ENCODE data around the gene IKBIP. TPM values are rescaled to one million over a fixed set of nuclear protein-coding genes. Genes with fewer than 3 reads are reported as not detected.

Gene IKBIP
- total RNA-seq, 1 experiment from 2014 or later = 14.5 TPM

DNA sequence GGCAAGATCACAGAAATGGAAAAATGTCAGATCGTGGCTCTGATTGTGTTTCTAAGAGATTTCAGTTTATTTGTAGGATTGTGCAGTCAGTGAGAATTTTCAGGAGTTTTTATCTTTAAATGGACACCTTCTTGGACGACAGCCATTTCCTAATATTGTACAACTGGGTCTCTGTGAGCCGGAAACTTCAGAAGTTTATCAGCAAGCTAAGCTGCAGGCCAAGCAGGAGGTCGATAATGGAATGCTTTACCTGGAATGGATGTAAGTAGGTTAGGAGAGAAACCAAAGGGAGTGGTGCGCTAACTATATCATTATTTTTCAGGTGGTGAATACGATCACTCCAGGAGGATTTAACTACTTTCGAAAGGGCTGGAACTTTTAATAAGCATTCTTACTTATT lies 26.9 kb upstream of the IKBIP start (continued):
- TF ChIP-seq CEBPB (IDR thresholded peaks at IDR 0.05; ENCODE audit: low read depth) (no peak), ZNF274 (IDR thresholded peaks at IDR 0.05; ENCODE audit: low read depth, low read length) (no peak), YY1 (IDR thresholded peaks at IDR 0.05; ENCODE audit: extremely low read depth, insufficient replicate concordance, low read depth, low read length) (no peak)
- TF ChIP-seq, protein P1, sequence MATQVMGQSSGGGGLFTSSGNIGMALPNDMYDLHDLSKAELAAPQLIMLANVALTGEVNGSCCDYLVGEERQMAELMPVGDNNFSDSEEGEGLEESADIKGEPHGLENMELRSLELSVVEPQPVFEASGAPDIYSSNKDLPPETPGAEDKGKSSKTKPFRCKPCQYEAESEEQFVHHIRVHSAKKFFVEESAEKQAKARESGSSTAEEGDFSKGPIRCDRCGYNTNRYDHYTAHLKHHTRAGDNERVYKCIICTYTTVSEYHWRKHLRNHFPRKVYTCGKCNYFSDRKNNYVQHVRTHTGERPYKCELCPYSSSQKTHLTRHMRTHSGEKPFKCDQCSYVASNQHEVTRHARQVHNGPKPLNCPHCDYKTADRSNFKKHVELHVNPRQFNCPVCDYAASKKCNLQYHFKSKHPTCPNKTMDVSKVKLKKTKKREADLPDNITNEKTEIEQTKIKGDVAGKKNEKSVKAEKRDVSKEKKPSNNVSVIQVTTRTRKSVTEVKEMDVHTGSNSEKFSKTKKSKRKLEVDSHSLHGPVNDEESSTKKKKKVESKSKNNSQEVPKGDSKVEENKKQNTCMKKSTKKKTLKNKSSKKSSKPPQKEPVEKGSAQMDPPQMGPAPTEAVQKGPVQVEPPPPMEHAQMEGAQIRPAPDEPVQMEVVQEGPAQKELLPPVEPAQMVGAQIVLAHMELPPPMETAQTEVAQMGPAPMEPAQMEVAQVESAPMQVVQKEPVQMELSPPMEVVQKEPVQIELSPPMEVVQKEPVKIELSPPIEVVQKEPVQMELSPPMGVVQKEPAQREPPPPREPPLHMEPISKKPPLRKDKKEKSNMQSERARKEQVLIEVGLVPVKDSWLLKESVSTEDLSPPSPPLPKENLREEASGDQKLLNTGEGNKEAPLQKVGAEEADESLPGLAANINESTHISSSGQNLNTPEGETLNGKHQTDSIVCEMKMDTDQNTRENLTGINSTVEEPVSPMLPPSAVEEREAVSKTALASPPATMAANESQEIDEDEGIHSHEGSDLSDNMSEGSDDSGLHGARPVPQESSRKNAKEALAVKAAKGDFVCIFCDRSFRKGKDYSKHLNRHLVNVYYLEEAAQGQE (IDR thresholded peaks at IDR 0.05; ENCODE audit: low read depth) = no peak

DNA sequence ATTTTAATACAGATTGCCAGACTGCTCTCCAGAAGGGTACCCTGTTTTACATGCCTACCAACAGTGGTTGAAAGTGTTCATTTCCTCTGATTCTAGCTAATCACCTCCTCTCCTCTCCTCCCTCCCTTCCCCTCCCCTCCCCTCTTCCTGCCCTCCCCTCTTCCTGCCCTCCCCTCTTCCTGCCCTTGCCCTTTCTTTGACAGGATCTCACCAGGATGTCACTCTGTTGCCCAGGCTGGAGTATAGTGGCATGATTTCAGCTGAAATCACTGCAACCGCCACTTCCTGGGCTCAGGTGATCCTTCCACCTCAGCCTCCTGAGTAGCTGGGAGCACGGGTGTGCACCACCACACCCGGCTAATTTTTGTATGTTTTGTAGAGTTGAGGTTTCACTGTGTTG lies 25.2 kb upstream of the IKBIP start:
- POLR2A ChIA-PET = no interaction called here
- CTCF ChIA-PET = no interaction called here

More for the DNA sequence above, 25.2 kb upstream of the IKBIP start:
- intact Hi-C loops (cut with micrococcal nuclease) = no loop called here
- Histone ChIP-seq H3K9ac (ENCODE audit: low read length) (no peak overlapping the region), H3K27me3 (ENCODE audit: insufficient read depth, low read length) (no peaks in the 10 kb centered on the region), H3K9me3 (ENCODE audit: control insufficient read depth in 1 of 2, insufficient read depth in 1 of 2, low read depth in 1 of 2, low read length in 2 of 2) (no peaks in the 10 kb centered on the region), H3K9me2 (ENCODE audit: insufficient read depth) (no peaks in the 10 kb centered on the region), H3K4me3 (replicated peaks in 1 of 2; ENCODE audit: low read depth in 1 of 2, low read length in 2 of 2) (no peak overlapping the region), H4K20me1 (ENCODE audit: insufficient read depth) (no peaks in the 10 kb centered on the region), H3K27ac (ENCODE audit: low read depth, low read length) (no peak overlapping the region), H3K4me2 (ENCODE audit: low read length) (no peak overlapping the region), H3K79me2 (ENCODE audit: insufficient read depth, low read length) (no peaks in the 10 kb centered on the region), H2AFZ (ENCODE audit: low read depth, low read length, poor library complexity, severe bottlenecking) (no peak overlapping the region), H3K4me1 (ENCODE audit: control insufficient read depth in 1 of 2, insufficient read depth in 2 of 2, low read length in 2 of 2) (no peaks in the 10 kb centered on the region), H3K36me3 (ENCODE audit: control insufficient read depth in 1 of 2, insufficient read depth in 2 of 2, low read length in 2 of 2) (peaks cover 4 to 27% of the 10 kb centered on the region in 2 experiments; a peak in 2 of 4 replicates)
- no peak for TF ChIP-seq CBX3 (IDR thresholded peaks at IDR 0.05; ENCODE audit: low read depth)
- TF ChIP-seq ELF1 (IDR thresholded peaks at IDR 0.05; ENCODE audit: borderline replicate concordance, low read depth) = no peak
- no peak for TF ChIP-seq ZNF274 (IDR thresholded peaks at IDR 0.05; ENCODE audit: low read depth, low read length)
- TF ChIP-seq, protein P2, sequence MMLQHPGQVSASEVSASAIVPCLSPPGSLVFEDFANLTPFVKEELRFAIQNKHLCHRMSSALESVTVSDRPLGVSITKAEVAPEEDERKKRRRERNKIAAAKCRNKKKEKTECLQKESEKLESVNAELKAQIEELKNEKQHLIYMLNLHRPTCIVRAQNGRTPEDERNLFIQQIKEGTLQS (IDR thresholded peaks at IDR 0.05) = no peak
- TF ChIP-seq, protein P3, sequence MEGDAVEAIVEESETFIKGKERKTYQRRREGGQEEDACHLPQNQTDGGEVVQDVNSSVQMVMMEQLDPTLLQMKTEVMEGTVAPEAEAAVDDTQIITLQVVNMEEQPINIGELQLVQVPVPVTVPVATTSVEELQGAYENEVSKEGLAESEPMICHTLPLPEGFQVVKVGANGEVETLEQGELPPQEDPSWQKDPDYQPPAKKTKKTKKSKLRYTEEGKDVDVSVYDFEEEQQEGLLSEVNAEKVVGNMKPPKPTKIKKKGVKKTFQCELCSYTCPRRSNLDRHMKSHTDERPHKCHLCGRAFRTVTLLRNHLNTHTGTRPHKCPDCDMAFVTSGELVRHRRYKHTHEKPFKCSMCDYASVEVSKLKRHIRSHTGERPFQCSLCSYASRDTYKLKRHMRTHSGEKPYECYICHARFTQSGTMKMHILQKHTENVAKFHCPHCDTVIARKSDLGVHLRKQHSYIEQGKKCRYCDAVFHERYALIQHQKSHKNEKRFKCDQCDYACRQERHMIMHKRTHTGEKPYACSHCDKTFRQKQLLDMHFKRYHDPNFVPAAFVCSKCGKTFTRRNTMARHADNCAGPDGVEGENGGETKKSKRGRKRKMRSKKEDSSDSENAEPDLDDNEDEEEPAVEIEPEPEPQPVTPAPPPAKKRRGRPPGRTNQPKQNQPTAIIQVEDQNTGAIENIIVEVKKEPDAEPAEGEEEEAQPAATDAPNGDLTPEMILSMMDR (IDR thresholded peaks at IDR 0.05 in 2 of 3, conservative IDR thresholded peaks at IDR 0.05 in 1 of 3; ENCODE audit: borderline replicate concordance in 1 of 3, insufficient read depth in 1 of 3, low read depth in 2 of 3, low read length in 2 of 3) = no peak
- RAD21 ChIA-PET (ENCODE audit: low non-redundant PET in 1 of 2, low total read pairs in 2 of 2, uncharacterized antibody in 2 of 2, unreplicated experiment in 2 of 2) = no interaction called here
- DNase-seq (ENCODE audit: low read depth, low spot score) = no peak
- ATAC-seq = no peak
- no TSS peak for BruUV-seq (replicated peaks)

Measured in HCT116 (cell line).